Activated B cell treated with CpG ODN at 0.5 μM for 24 hours (primary cell): Measurements from ENCODE around the gene STAT3. TPM values are rescaled to one million over a fixed set of nuclear protein-coding genes. Genes with fewer than 3 reads are reported as not detected.
A peak's percentile ranks its signal among the peaks of the same experiment; 100 is the strongest.

ENCODE experiments used
- ATAC-seq: fragments of 200-7000 bp; cut with Tn5 transposase; one replicate; pipeline ENCODE4 v1.10.0; 2021; ENCODE audit warnings: low read depth, mild to moderate bottlenecking, moderate library complexity
- CTCF ChIA-PET: fragments of 350-600 bp; sonication (Branson Sonifier 250); formaldehyde crosslinking; loops from one replicate; lab custom pipeline; 2021; ENCODE audit warnings: antibody characterized with exemption; lab: Charles Lee
- POLR2A ChIA-PET: fragments of 350-600 bp; sonication (Branson Sonifier 250); formaldehyde crosslinking; loops from one replicate; lab custom pipeline; 2021; ENCODE audit warnings: antibody characterized with exemption; lab: Charles Lee
- DNase-seq: peaks from one replicate; pipeline ENCODE4 v3.0.0; 2022
- H3K27ac Mint-ChIP-seq: one replicate; pipeline ENCODE4 v1.8.0; 2020; ENCODE audit warnings: mixed read lengths
- H3K27me3 Mint-ChIP-seq: one replicate; pipeline ENCODE4 v1.8.0; 2021; ENCODE audit warnings: mixed read lengths
- H3K36me3 Mint-ChIP-seq: one replicate; pipeline ENCODE4 v1.8.0; 2021; ENCODE audit warnings: low read depth, mixed read lengths
- H3K4me1 Mint-ChIP-seq: one replicate; pipeline ENCODE4 v1.8.0; 2021; ENCODE audit warnings: mixed read lengths
- H3K4me3 Mint-ChIP-seq: one replicate; pipeline ENCODE4 v1.8.0; 2020; ENCODE audit warnings: mild to moderate bottlenecking, mixed read lengths
- H3K9me3 Mint-ChIP-seq: one replicate; pipeline ENCODE4 v1.8.0; 2020; ENCODE audit warnings: mixed read lengths
- CTCF ChIP-seq: fragments of 200-600 bp; IDR thresholded peaks from one replicate; pipeline ENCODE4 v1.8.0; 2022; ENCODE audit warnings: antibody characterized with exemption, mild to moderate bottlenecking
- intact Hi-C: fragments of 100-400 bp; cut with micrococcal nuclease; formaldehyde crosslinking; loops from one replicate; pipeline ENCODE4 v1.15.1; 2024
- total RNA-seq: library from RNA; stranded (reverse); gene quantifications from 2 replicates; pipeline ENCODE4 v1.2.3, GENCODE V29; 2022

The STAT3 gene
- total RNA-seq, 1 donor from 2014 or later: 233 TPM

- no peak overlapping the region for H3K4me3 Mint-ChIP-seq
- TF ChIP-seq CTCF: no peak
- intact Hi-C loops: loop anchor here (1.0 to 5.0 kb wide), 6 partner anchors 27 to 443 kb away; partner anchors contain the start of gene KCNH4
- no peaks in the 10 kb centered on the region for H3K36me3 Mint-ChIP-seq
- ChIA-PET POLR2A (interaction anchor here (0.6 to 3.4 kb wide), 20 partner anchors 13 to 309 kb away, joined by 3 to 17 read pairs (median 4); partner anchors contain the start of genes STAT3 and STAT5A), CTCF (interaction anchor here (0.6 to 11.8 kb wide), 15 partner anchors 9 to 443 kb away, joined by 3 to 202 read pairs (median 5); partner anchors contain the start of genes CAVIN1 and STAT3)
- peaks cover 3% of the 10 kb centered on the region for H3K27me3 Mint-ChIP-seq
- peak; percentile 83 for ATAC-seq
- no peak overlapping the region for H3K27ac Mint-ChIP-seq
- peaks cover 8% of the 10 kb centered on the region for H3K4me1 Mint-ChIP-seq
- H3K9me3 Mint-ChIP-seq: no peaks in the 10 kb centered on the region
- peak; percentile 77 for DNase-seq
These were observed 17.8 kb upstream of the STAT3 start for GRCh38 chr17:42405963-42406495.

- ATAC-seq (no peak), DNase-seq (no peak)
- H3K36me3 Mint-ChIP-seq: no peaks in the 10 kb centered on the region
- intact Hi-C loops: loop anchor here (5.0 kb wide), 1 partner anchor 223 kb away; the partner anchor contains the start of gene KCNH4
- no peaks in the 10 kb centered on the region for H3K9me3 Mint-ChIP-seq
- peaks cover 8% of the 10 kb centered on the region for H3K4me1 Mint-ChIP-seq
- POLR2A ChIA-PET: interaction anchor here (1.0 to 3.4 kb wide), 4 partner anchors 16 to 308 kb away, joined by 3 to 17 read pairs (median 6); partner anchors contain the start of gene STAT3
- no peak overlapping the region for H3K4me3 Mint-ChIP-seq
- no peak overlapping the region for H3K27ac Mint-ChIP-seq
- peaks cover 3% of the 10 kb centered on the region for H3K27me3 Mint-ChIP-seq
- CTCF ChIA-PET: interaction anchor here (2.0 to 11.8 kb wide), 5 partner anchors 17 to 183 kb away, joined by 10 to 202 read pairs (median 15); partner anchors contain the start of gene STAT3
- no peak for TF ChIP-seq CTCF
These were observed 16.8 kb upstream of the STAT3 start for GRCh38 chr17:42405076-42405475.

GRCh38 chr17:42404326-42405055 lies 16.2 kb upstream of the STAT3 start:
- H3K4me3 Mint-ChIP-seq: no peak overlapping the region
- peaks cover 3% of the 10 kb centered on the region for H3K27me3 Mint-ChIP-seq
- H3K36me3 Mint-ChIP-seq: no peaks in the 10 kb centered on the region
- ChIA-PET CTCF (interaction anchor here (1.2 to 11.8 kb wide), 5 partner anchors 72 to 221 kb away, joined by 3 to 202 read pairs (median 14); no protein-coding TSS in a partner anchor), POLR2A (interaction anchor here (0.6 to 3.4 kb wide), 3 partner anchors 16 to 92 kb away, joined by 3 to 17 read pairs (median 6); partner anchors contain the start of gene STAT3)
- H3K27ac Mint-ChIP-seq: no peak overlapping the region
- intact Hi-C loops: loop anchor here (5.0 kb wide), 2 partner anchors 42 to 222 kb away; partner anchors contain the start of gene KCNH4
- no peaks in the 10 kb centered on the region for H3K9me3 Mint-ChIP-seq
- ATAC-seq (no peak), DNase-seq (no peak)
- TF ChIP-seq CTCF: no peak
- peaks cover 8% of the 10 kb centered on the region for H3K4me1 Mint-ChIP-seq

GRCh38 chr17:42403150-42403549 lies 14.9 kb upstream of the STAT3 start:
- no peak overlapping the region for H3K4me3 Mint-ChIP-seq
- no peak for ATAC-seq
- ChIA-PET POLR2A (interaction anchor here (0.5 to 2.2 kb wide), 7 partner anchors 12 to 91 kb away, joined by 3 to 13 read pairs (median 5); partner anchors contain the start of gene STAT3), CTCF (interaction anchor here (0.6 to 11.8 kb wide), 16 partner anchors 9 to 219 kb away, joined by 3 to 202 read pairs (median 3); partner anchors contain the start of gene STAT3)
- H3K27ac Mint-ChIP-seq: no peak overlapping the region
- peaks cover 8% of the 10 kb centered on the region for H3K4me1 Mint-ChIP-seq
- no peak for TF ChIP-seq CTCF
- no peak for DNase-seq
- H3K36me3 Mint-ChIP-seq: no peaks in the 10 kb centered on the region
- intact Hi-C loops: loop anchor here (5.0 kb wide), 1 partner anchor 41 kb away; no protein-coding TSS in a partner anchor
- peaks cover 3% of the 10 kb centered on the region for H3K27me3 Mint-ChIP-seq
- H3K9me3 Mint-ChIP-seq: no peaks in the 10 kb centered on the region
